Hepatocyte (in vitro differentiated cells): ENCODE measurements around the gene LENEP.

Experiments used
- EZH2 ChIP-seq: fragments of 200-600 bp; sonication (generic); IDR thresholded peaks from 2 replicates; pipeline ENCODE4 v1.6.1; 2016; ENCODE audit warnings: antibody characterized with exemption, mild to moderate bottlenecking, borderline replicate concordance
- EZH2phosphoT487 ChIP-seq: fragments of 200-600 bp; sonication (generic); IDR thresholded peaks from one replicate; pipeline ENCODE4 v1.6.1; 2018; ENCODE audit warnings: antibody characterized with exemption, mild to moderate bottlenecking, low read depth, moderate library complexity; ENCODE audit not compliant: unreplicated experiment, severe bottlenecking
- TF ChIP-seq, protein P1 (sequence below): fragments of 200-600 bp; sonication (generic); IDR thresholded peaks from 2 replicates; pipeline ENCODE4 v1.5.1; 2016; ENCODE audit warnings: antibody characterized with exemption, mild to moderate bottlenecking; ENCODE audit not compliant: poor library complexity

DNA sequence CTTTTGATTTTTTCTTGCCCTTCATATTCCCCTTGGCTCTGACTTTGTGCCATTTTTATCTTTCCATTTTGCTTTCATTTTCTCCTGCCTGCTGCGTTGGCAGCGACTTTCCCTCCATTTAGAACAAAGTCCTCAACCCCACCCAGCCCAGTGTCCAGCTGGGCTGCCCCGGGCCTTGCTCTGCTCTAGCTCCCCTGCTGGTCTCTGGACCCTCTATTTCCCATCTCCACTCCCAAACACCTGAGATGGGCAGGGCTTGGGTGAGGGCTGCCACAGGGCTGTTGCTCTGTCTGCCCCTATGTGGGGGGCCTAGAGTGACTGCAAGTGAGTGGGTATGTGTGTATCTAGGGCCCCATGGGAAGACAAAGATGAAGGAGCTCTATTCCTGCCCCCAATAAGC is 50.4 kb downstream of the LENEP start:
- TF ChIP-seq, protein P1, sequence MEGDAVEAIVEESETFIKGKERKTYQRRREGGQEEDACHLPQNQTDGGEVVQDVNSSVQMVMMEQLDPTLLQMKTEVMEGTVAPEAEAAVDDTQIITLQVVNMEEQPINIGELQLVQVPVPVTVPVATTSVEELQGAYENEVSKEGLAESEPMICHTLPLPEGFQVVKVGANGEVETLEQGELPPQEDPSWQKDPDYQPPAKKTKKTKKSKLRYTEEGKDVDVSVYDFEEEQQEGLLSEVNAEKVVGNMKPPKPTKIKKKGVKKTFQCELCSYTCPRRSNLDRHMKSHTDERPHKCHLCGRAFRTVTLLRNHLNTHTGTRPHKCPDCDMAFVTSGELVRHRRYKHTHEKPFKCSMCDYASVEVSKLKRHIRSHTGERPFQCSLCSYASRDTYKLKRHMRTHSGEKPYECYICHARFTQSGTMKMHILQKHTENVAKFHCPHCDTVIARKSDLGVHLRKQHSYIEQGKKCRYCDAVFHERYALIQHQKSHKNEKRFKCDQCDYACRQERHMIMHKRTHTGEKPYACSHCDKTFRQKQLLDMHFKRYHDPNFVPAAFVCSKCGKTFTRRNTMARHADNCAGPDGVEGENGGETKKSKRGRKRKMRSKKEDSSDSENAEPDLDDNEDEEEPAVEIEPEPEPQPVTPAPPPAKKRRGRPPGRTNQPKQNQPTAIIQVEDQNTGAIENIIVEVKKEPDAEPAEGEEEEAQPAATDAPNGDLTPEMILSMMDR: no peak
- no peak for TF ChIP-seq EZH2phosphoT487
- no peak for TF ChIP-seq EZH2
